ENCODE results near the gene PARVG.

Gene PARVG

DNA sequence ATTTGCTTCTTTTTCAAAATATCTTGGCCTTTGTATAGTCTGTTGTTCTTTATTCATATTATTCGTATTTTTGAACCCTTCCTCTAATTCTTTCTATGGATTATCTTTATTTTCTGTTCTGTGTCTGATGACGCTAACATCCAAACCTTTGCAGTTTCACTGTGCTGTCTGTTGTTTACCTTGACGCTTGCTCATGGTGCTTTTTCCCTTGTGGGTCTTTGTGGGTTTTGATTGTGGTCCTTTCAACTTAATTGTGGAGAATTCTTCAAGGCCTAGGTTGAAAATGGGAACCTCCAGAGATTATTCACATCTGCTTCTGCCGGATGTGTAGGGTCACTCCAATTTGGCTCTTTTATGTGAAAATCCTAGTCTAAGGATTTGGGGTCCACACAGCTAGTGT, 34.6 kb downstream of the PARVG start:
- Histone ChIP-seq H4K12ac (ENCODE audit: low read depth, low read length) (no peak overlapping the region), H3K9ac (ENCODE audit: low read length) (no peak overlapping the region), H3K27ac (ENCODE audit: low read depth, low read length) (no peak overlapping the region), H2AFZ (ENCODE audit: insufficient read depth, low read length, poor library complexity) (no peak overlapping the region), H3K4me1 (ENCODE audit: control insufficient read depth in 1 of 2, insufficient read depth in 2 of 2, low read length in 2 of 2) (no peaks in the 10 kb centered on the region), H3K18ac (ENCODE audit: low read length) (no peak overlapping the region), H3K23ac (ENCODE audit: low read length) (no peak overlapping the region), H4K91ac (ENCODE audit: low read depth, low read length) (no peak overlapping the region), H3K9me3 (ENCODE audit: insufficient read depth, low read depth, low read length) (peaks cover 5% of the 10 kb centered on the region), H3K4me2 (ENCODE audit: low read length) (no peak overlapping the region), H3K4ac (ENCODE audit: low read depth, low read length) (no peak overlapping the region), H2BK120ac (ENCODE audit: insufficient read depth, low read length, poor library complexity) (no peak overlapping the region), H3K36me3 (ENCODE audit: control insufficient read depth in 1 of 2, insufficient read depth in 2 of 2, low read length in 2 of 2) (no peaks in the 10 kb centered on the region), H2BK12ac (ENCODE audit: low read length) (no peak overlapping the region), H4K8ac (ENCODE audit: low read depth, low read length) (no peak overlapping the region), H2BK5ac (ENCODE audit: low read depth, low read length, poor library complexity) (no peak overlapping the region), H2AK5ac (ENCODE audit: low read length) (no peak overlapping the region), H3K79me2 (ENCODE audit: control insufficient read depth, insufficient read depth, low read length, poor library complexity) (no peaks in the 10 kb centered on the region), H3K4me3 (ENCODE audit: low read depth, low read length) (no peak overlapping the region), H3K79me1 (ENCODE audit: low read length) (no peaks in the 10 kb centered on the region), H3K27me3 (ENCODE audit: insufficient read depth, low read length) (no peaks in the 10 kb centered on the region), H3K14ac (ENCODE audit: low read length) (no peak overlapping the region)
- WGBS (ENCODE audit: extremely low coverage, insufficient coverage, insufficient read length): no CpG with 5 or more reads among the region's 4 CpGs
- no peak for DNase-seq

DNA sequence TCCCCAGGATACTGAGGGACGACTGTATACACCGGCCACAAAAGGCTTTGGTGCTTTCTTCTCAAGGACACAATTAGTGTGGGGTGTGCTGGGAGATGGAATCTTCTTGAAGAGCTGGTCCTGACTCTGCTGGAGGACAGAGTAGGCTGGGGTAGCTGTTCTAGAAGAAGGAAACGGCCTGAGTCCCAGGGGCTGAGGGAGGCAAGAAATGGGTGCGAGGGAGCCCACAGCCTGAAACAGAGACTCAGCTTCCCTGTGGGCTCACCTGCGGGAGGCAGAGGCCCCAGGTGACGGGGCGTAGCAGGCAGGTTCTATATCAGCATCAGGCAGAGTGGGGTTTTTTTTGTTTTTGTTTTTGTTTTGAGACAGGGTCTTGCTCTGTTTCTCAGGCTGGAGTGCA, 36.6 kb downstream of the PARVG start:
- Histone ChIP-seq H3K9me3 (ENCODE audit: insufficient read depth, low read depth, low read length) (peaks cover 10% of the 10 kb centered on the region), H3K4me1 (ENCODE audit: control insufficient read depth in 1 of 2, insufficient read depth in 2 of 2, low read length in 2 of 2) (no peaks in the 10 kb centered on the region), H2AFZ (ENCODE audit: insufficient read depth, low read length, poor library complexity) (no peak overlapping the region), H4K8ac (ENCODE audit: low read depth, low read length) (no peak overlapping the region), H2BK12ac (ENCODE audit: low read length) (no peak overlapping the region), H4K12ac (ENCODE audit: low read depth, low read length) (no peak overlapping the region), H3K36me3 (ENCODE audit: control insufficient read depth in 1 of 2, insufficient read depth in 2 of 2, low read length in 2 of 2) (no peaks in the 10 kb centered on the region), H3K79me1 (ENCODE audit: low read length) (no peaks in the 10 kb centered on the region), H3K79me2 (ENCODE audit: control insufficient read depth, insufficient read depth, low read length, poor library complexity) (no peaks in the 10 kb centered on the region), H2BK120ac (ENCODE audit: insufficient read depth, low read length, poor library complexity) (no peak overlapping the region), H3K23ac (ENCODE audit: low read length) (no peak overlapping the region), H3K27me3 (ENCODE audit: insufficient read depth, low read length) (no peaks in the 10 kb centered on the region), H3K18ac (ENCODE audit: low read length) (no peak overlapping the region), H3K14ac (ENCODE audit: low read length) (no peak overlapping the region), H3K4me2 (ENCODE audit: low read length) (no peak overlapping the region), H3K4me3 (ENCODE audit: low read depth, low read length) (no peak overlapping the region), H2AK5ac (ENCODE audit: low read length) (no peak overlapping the region), H4K91ac (ENCODE audit: low read depth, low read length) (no peak overlapping the region), H3K27ac (ENCODE audit: low read depth, low read length) (no peak overlapping the region), H3K9ac (ENCODE audit: low read length) (no peak overlapping the region), H3K4ac (ENCODE audit: low read depth, low read length) (no peak overlapping the region), H2BK5ac (ENCODE audit: low read depth, low read length, poor library complexity) (no peak overlapping the region)
- WGBS (ENCODE audit: extremely low coverage, insufficient coverage, insufficient read length): no CpG with 5 or more reads among the region's 7 CpGs
- no peak for DNase-seq

DNA sequence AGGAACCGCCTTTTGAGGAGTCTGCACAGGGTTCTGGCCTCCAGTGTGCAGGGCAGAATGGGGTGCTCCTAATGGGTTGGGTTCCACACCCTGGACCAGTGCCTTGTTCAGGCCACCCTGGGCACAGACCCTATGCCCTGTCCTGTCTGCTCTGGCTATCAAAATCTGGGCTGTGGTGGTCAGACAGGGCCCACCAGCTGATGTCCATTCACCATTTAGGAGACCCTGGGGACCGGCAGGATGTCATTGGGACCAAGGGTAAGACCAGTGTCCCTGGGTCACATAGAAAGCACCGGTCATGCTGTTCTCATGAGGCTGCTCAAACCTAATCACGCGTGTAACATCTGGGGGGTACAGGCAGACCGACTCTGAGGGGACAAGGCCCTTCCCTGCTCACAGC, 37.3 kb downstream of the PARVG start:
- H3K9me3 ChIP-seq (ENCODE audit: insufficient read depth, low read depth, low read length): peaks cover 10% of the 10 kb centered on the region
- H3K18ac ChIP-seq (ENCODE audit: low read length): no peak overlapping the region
- no peaks in the 10 kb centered on the region for H3K79me1 ChIP-seq (ENCODE audit: low read length)
- no peak overlapping the region for H2AFZ ChIP-seq (ENCODE audit: insufficient read depth, low read length, poor library complexity)
- no peaks in the 10 kb centered on the region for H3K4me1 ChIP-seq (ENCODE audit: control insufficient read depth in 1 of 2, insufficient read depth in 2 of 2, low read length in 2 of 2)
- H3K36me3 ChIP-seq (ENCODE audit: control insufficient read depth in 1 of 2, insufficient read depth in 2 of 2, low read length in 2 of 2): no peaks in the 10 kb centered on the region
- H2BK5ac ChIP-seq (ENCODE audit: low read depth, low read length, poor library complexity): no peak overlapping the region
- H3K27me3 ChIP-seq (ENCODE audit: insufficient read depth, low read length): no peaks in the 10 kb centered on the region
- H4K8ac ChIP-seq (ENCODE audit: low read depth, low read length): no peak overlapping the region
- no peak overlapping the region for H2AK5ac ChIP-seq (ENCODE audit: low read length)
- no peak overlapping the region for H2BK120ac ChIP-seq (ENCODE audit: insufficient read depth, low read length, poor library complexity)
- no peak overlapping the region for H3K23ac ChIP-seq (ENCODE audit: low read length)
- no peak overlapping the region for H3K9ac ChIP-seq (ENCODE audit: low read length)
- no peak overlapping the region for H3K14ac ChIP-seq (ENCODE audit: low read length)
- no peak for DNase-seq
- no peak overlapping the region for H2BK12ac ChIP-seq (ENCODE audit: low read length)
- no peak overlapping the region for H4K12ac ChIP-seq (ENCODE audit: low read depth, low read length)
- no peak overlapping the region for H3K4me3 ChIP-seq (ENCODE audit: low read depth, low read length)
- no peak overlapping the region for H3K4me2 ChIP-seq (ENCODE audit: low read length)
- no peaks in the 10 kb centered on the region for H3K79me2 ChIP-seq (ENCODE audit: control insufficient read depth, insufficient read depth, low read length, poor library complexity)
- no peak overlapping the region for H4K91ac ChIP-seq (ENCODE audit: low read depth, low read length)
- H3K4ac ChIP-seq (ENCODE audit: low read depth, low read length): no peak overlapping the region
- WGBS (ENCODE audit: extremely low coverage, insufficient coverage, insufficient read length): no CpG with 5 or more reads among the region's 6 CpGs
- H3K27ac ChIP-seq (ENCODE audit: low read depth, low read length): no peak overlapping the region

DNA sequence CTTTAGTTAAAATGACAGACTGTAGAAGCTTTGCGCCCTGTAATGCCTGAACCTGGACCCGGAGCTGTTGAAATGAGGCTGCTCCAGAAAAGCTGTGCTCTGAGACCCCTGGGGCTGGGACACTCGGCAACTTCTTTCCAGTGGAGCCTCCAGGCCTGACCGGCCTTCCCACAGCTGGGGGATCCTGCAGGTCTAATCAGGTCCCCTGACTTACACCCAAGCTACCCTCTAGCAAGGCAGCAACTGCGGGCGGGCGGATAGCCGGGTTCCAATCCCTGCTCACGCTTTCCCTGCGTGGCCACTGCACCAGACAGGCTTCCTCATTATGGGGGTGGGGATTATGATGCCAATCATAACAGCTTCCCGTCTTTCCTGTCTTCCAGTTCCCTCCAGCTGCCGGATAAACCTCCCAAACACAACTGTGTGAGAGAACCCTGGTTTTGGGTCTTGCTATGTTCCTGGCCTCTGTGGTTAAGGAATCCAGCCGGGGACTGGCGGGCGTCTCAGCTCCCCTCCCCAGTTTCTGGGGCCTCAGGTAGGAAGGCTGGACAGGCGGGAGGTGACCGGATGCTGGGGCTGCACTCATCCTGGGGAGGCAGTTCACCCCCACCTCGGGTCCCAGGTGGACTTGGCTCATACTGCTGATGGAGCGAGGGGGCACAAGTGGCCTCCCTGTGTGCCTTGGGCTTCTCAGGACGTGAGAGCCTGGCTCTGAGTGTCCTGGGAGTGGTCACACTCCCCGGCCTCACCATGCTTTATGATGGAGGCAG, 38.6 kb downstream of the PARVG start:
- Histone ChIP-seq H3K9me3 (ENCODE audit: insufficient read depth, low read depth, low read length) (peaks cover 10% of the 10 kb centered on the region), H4K91ac (ENCODE audit: low read depth, low read length) (no peak overlapping the region), H4K8ac (ENCODE audit: low read depth, low read length) (no peak overlapping the region), H3K36me3 (ENCODE audit: control insufficient read depth in 1 of 2, insufficient read depth in 2 of 2, low read length in 2 of 2) (no peaks in the 10 kb centered on the region), H3K4ac (ENCODE audit: low read depth, low read length) (no peak overlapping the region), H3K4me2 (ENCODE audit: low read length) (no peak overlapping the region), H3K27me3 (ENCODE audit: insufficient read depth, low read length) (no peaks in the 10 kb centered on the region), H3K14ac (ENCODE audit: low read length) (no peak overlapping the region), H3K4me1 (ENCODE audit: control insufficient read depth in 1 of 2, insufficient read depth in 2 of 2, low read length in 2 of 2) (no peaks in the 10 kb centered on the region), H3K27ac (ENCODE audit: low read depth, low read length) (no peak overlapping the region), H3K18ac (ENCODE audit: low read length) (no peak overlapping the region), H3K79me1 (ENCODE audit: low read length) (no peaks in the 10 kb centered on the region), H3K23ac (ENCODE audit: low read length) (no peak overlapping the region), H2AK5ac (ENCODE audit: low read length) (no peak overlapping the region), H3K9ac (ENCODE audit: low read length) (no peak overlapping the region), H2BK5ac (ENCODE audit: low read depth, low read length, poor library complexity) (no peak overlapping the region), H3K79me2 (ENCODE audit: control insufficient read depth, insufficient read depth, low read length, poor library complexity) (no peaks in the 10 kb centered on the region), H4K12ac (ENCODE audit: low read depth, low read length) (no peak overlapping the region), H3K4me3 (ENCODE audit: low read depth, low read length) (no peak overlapping the region), H2BK120ac (ENCODE audit: insufficient read depth, low read length, poor library complexity) (no peak overlapping the region), H2BK12ac (ENCODE audit: low read length) (no peak overlapping the region), H2AFZ (ENCODE audit: insufficient read depth, low read length, poor library complexity) (no peak overlapping the region)
- no peak for DNase-seq
- WGBS (ENCODE audit: extremely low coverage, insufficient coverage, insufficient read length): no CpG with 5 or more reads among the region's 21 CpGs

All from trophoblast cell (in vitro differentiated cells and primary cell).